KOPT-K1 (cell line): Measurements from ENCODE around the gene NOP16.
"Not testable (repeated sequence)": the region's sequence is repeated elsewhere in the genome, so short reads cannot be mapped to it uniquely, and the experiment has no call there.

ENCODE experiments used
- H3K27ac ChIP-seq: fragments of 200-600 bp; sonication (generic); 2 replicates; pipeline ENCODE4 v1.5.1; 2016; ENCODE audit warnings: antibody characterized with exemption, mild to moderate bottlenecking, low read depth, low read length; ENCODE audit not compliant: poor library complexity, severe bottlenecking
- H3K36me3 ChIP-seq: fragments of 200-600 bp; sonication (generic); 2 replicates; pipeline ENCODE4 v1.5.1; 2017; ENCODE audit warnings: antibody characterized with exemption, mild to moderate bottlenecking, low read length, moderate library complexity; ENCODE audit not compliant: insufficient read depth
- H3K9me3 ChIP-seq: fragments of 200-600 bp; sonication (generic); 2 replicates; pipeline ENCODE4 v1.5.1; 2017; ENCODE audit warnings: antibody characterized with exemption, low read length, mild to moderate bottlenecking; ENCODE audit not compliant: insufficient read depth, poor library complexity, severe bottlenecking

Gene NOP16

GRCh38 chr5:176415240-176415951, 27.0 kb upstream of the NOP16 start:
- Histone ChIP-seq H3K27ac (peak overlapping the region; percentile 70), H3K36me3 (no peaks in the 10 kb centered on the region), H3K9me3 (peaks cover 4% of the 10 kb centered on the region)

- H3K27ac ChIP-seq, result no peak overlapping the region
- no peaks in the 10 kb centered on the region for H3K9me3 ChIP-seq
- H3K36me3 ChIP-seq, result peaks cover 5% of the 10 kb centered on the region; the same call in 1 of the 2 replicates
These were observed 26.3 kb upstream of the NOP16 start for GRCh38 chr5:176414704-176415103.

- H3K36me3 ChIP-seq, result peaks cover 10% of the 10 kb centered on the region; the same call in 1 of the 2 replicates
- no peak overlapping the region for H3K27ac ChIP-seq
- H3K9me3 ChIP-seq, result no peaks in the 10 kb centered on the region
These were observed 25.4 kb upstream of the NOP16 start for GRCh38 chr5:176413709-176414191.

GRCh38 chr5:176413255-176413565, 24.8 kb upstream of the NOP16 start:
- H3K36me3 ChIP-seq, result peaks cover 10% of the 10 kb centered on the region; the same call in 1 of the 2 replicates
- H3K27ac ChIP-seq, result no peak overlapping the region
- H3K9me3 ChIP-seq, result no peaks in the 10 kb centered on the region

GRCh38 chr5:176412517-176413254, 24.3 kb upstream of the NOP16 start:
- Histone ChIP-seq H3K9me3 (no peaks in the 10 kb centered on the region), H3K27ac (no peak overlapping the region), H3K36me3 (peaks cover 10% of the 10 kb centered on the region; the same call in 1 of the 2 replicates)

- Histone ChIP-seq H3K36me3 (peaks cover 26% of the 10 kb centered on the region; the same call in 1 of the 2 replicates), H3K27ac (no peak overlapping the region), H3K9me3 (no peaks in the 10 kb centered on the region)
These were observed 22.2 kb upstream of the NOP16 start for GRCh38 chr5:176410486-176411180.

- Histone ChIP-seq H3K36me3 (peaks cover 26% of the 10 kb centered on the region; the same call in 1 of the 2 replicates), H3K9me3 (no peaks in the 10 kb centered on the region), H3K27ac (no peak overlapping the region)
These were observed 21.4 kb upstream of the NOP16 start for GRCh38 chr5:176409765-176410164.

GRCh38 chr5:176408590-176408989, 20.2 kb upstream of the NOP16 start:
- H3K27ac ChIP-seq, result no peak overlapping the region
- H3K9me3 ChIP-seq, result no peaks in the 10 kb centered on the region
- peaks cover 26% of the 10 kb centered on the region; the same call in 1 of the 2 replicates for H3K36me3 ChIP-seq

GRCh38 chr5:176408252-176408573, 19.8 kb upstream of the NOP16 start:
- H3K27ac ChIP-seq, H3K9me3 ChIP-seq: not testable (repeated sequence)
- H3K36me3 ChIP-seq, result peaks cover 26% of the 10 kb centered on the region; the same call in 1 of the 2 replicates

- no peak overlapping the region for H3K27ac ChIP-seq
- no peaks in the 10 kb centered on the region for H3K9me3 ChIP-seq
- peaks cover 26% of the 10 kb centered on the region; the same call in 1 of the 2 replicates for H3K36me3 ChIP-seq
These were observed 19.3 kb upstream of the NOP16 start for GRCh38 chr5:176407456-176408251.

GRCh38 chr5:176406436-176407052, 18.1 kb upstream of the NOP16 start:
- peaks cover 26% of the 10 kb centered on the region; the same call in 1 of the 2 replicates for H3K36me3 ChIP-seq

GRCh38 chr5:176405656-176406435, 17.4 kb upstream of the NOP16 start:
- H3K27ac ChIP-seq, result no peak overlapping the region
- no peaks in the 10 kb centered on the region for H3K9me3 ChIP-seq
- H3K36me3 ChIP-seq, result peaks cover 26% of the 10 kb centered on the region; the same call in 1 of the 2 replicates

More at GRCh38 chr5:176406436-176407052, 18.1 kb upstream of the NOP16 start:
- Histone ChIP-seq H3K9me3 (no peaks in the 10 kb centered on the region), H3K27ac (no peak overlapping the region)

GRCh38 chr5:176401281-176402205, 13.1 kb upstream of the NOP16 start:
- Histone ChIP-seq H3K9me3 (no peaks in the 10 kb centered on the region), H3K27ac (no peak overlapping the region), H3K36me3 (peaks cover 7% of the 10 kb centered on the region; the same call in 1 of the 2 replicates)
